Mesenchymal stem cell (in vitro differentiated cells and primary cell): ENCODE measurements around the gene VWCE.
"Not testable (repeated sequence)": the region's sequence is repeated elsewhere in the genome, so short reads cannot be mapped to it uniquely, and the experiment has no call there.

Experiments used
- DNase-seq: peaks from one replicate; pipeline ENCODE4 v3.0.0-alpha.2; 2013
- H2AFZ ChIP-seq: one replicate; pipeline ENCODE4 v1.6.1; 2013; ENCODE audit warnings: low read depth, mild to moderate bottlenecking, control low read depth, inconsistent platforms, low read length, moderate library complexity
- H2AK5ac ChIP-seq: 2 replicates; pipeline ENCODE4 v1.6.1; 2013; ENCODE audit warnings: low read length, moderate library complexity, mild to moderate bottlenecking, inconsistent platforms; ENCODE audit not compliant: severe bottlenecking
- H2BK120ac ChIP-seq: one replicate; pipeline ENCODE4 v1.6.1; 2013; ENCODE audit warnings: low read depth, mild to moderate bottlenecking, inconsistent platforms, low read length, moderate library complexity
- H2BK12ac ChIP-seq, 2 experiments: one replicate each; pipeline ENCODE4 v1.6.1; 2013; ENCODE audit warnings: inconsistent platforms in 2 of 2, low read length in 2 of 2, mild to moderate bottlenecking in 2 of 2, moderate library complexity in 2 of 2, control low read depth in 1 of 2
- H2BK15ac ChIP-seq: one replicate; pipeline ENCODE4 v1.6.1; 2013; ENCODE audit warnings: mild to moderate bottlenecking, low read depth, inconsistent platforms; ENCODE audit not compliant: poor library complexity, severe bottlenecking
- H2BK5ac ChIP-seq: 2 replicates; pipeline ENCODE4 v1.6.1; 2013; ENCODE audit warnings: low read depth, mild to moderate bottlenecking, low read length, control low read depth, inconsistent platforms; ENCODE audit not compliant: poor library complexity, severe bottlenecking
- H3K14ac ChIP-seq, 2 experiments: one replicate each; pipeline ENCODE4 v1.6.1; 2013; ENCODE audit warnings: inconsistent platforms in 2 of 2, low read length in 2 of 2, control low read depth in 1 of 2, mild to moderate bottlenecking in 1 of 2, moderate library complexity in 1 of 2
- H3K18ac ChIP-seq, 2 experiments: one replicate each; pipeline ENCODE4 v1.6.1; 2013; ENCODE audit warnings: inconsistent platforms in 2 of 2, low read length in 2 of 2, control low read depth in 1 of 2, low read depth in 1 of 2, mild to moderate bottlenecking in 1 of 2
- H3K23ac ChIP-seq, 2 experiments: one replicate each; pipeline ENCODE4 v1.6.1; 2013; ENCODE audit warnings: inconsistent platforms in 2 of 2, low read length in 2 of 2, mild to moderate bottlenecking in 2 of 2, moderate library complexity in 2 of 2, control low read depth in 1 of 2
- H3K27ac ChIP-seq: 2 replicates; pipeline ENCODE4 v1.5.1; 2013; ENCODE audit warnings: mild to moderate bottlenecking, moderate library complexity, low read length, control low read depth, inconsistent platforms; ENCODE audit not compliant: poor library complexity, severe bottlenecking
- H3K27me3 ChIP-seq, 2 experiments: 2 replicates each; pipeline versions ENCODE4 v1.6.1 to v1.7.0; 2013; ENCODE audit warnings: low read length in 2 of 2, mild to moderate bottlenecking in 2 of 2, moderate library complexity in 2 of 2, control low read depth in 1 of 2, inconsistent platforms in 1 of 2; ENCODE audit not compliant: control insufficient read depth in 1 of 2, insufficient read depth in 1 of 2
- H3K36me3 ChIP-seq, 2 experiments: 2 replicates each; pipeline versions ENCODE4 v1.6.1 to v1.7.0; 2013; ENCODE audit warnings: low read length in 2 of 2, control low read depth in 1 of 2, inconsistent platforms in 1 of 2, low read depth in 1 of 2, mild to moderate bottlenecking in 1 of 2; ENCODE audit not compliant: insufficient read depth in 2 of 2, control insufficient read depth in 1 of 2
- H3K4ac ChIP-seq, 2 experiments: one replicate each; pipeline ENCODE4 v1.6.1; 2013; ENCODE audit warnings: inconsistent platforms in 2 of 2, low read length in 2 of 2, mild to moderate bottlenecking in 2 of 2, moderate library complexity in 2 of 2, control low read depth in 1 of 2, low read depth in 1 of 2
- H3K4me1 ChIP-seq: 2 replicates; pipeline ENCODE4 v1.6.1; 2013; ENCODE audit warnings: low read depth, low read length, control low read depth; ENCODE audit not compliant: control insufficient read depth, insufficient read depth
- H3K4me2 ChIP-seq: 2 replicates; pipeline ENCODE4 v1.6.1; 2013; ENCODE audit warnings: low read length, mild to moderate bottlenecking, inconsistent platforms; ENCODE audit not compliant: poor library complexity, severe bottlenecking
- H3K4me3 ChIP-seq, 2 experiments: 2 replicates each; pipeline versions ENCODE4 v1.5.1 to v1.7.0; 2013; ENCODE audit warnings: low read length in 2 of 2, mild to moderate bottlenecking in 2 of 2, control low read depth in 1 of 2, low read depth in 1 of 2; ENCODE audit not compliant: insufficient read depth in 1 of 2
- H3K79me1 ChIP-seq: replicated peaks from 2 replicates; pipeline ENCODE4 v1.6.1; 2013; ENCODE audit warnings: mild to moderate bottlenecking, control low read depth, low read length, inconsistent platforms; ENCODE audit not compliant: poor library complexity, severe bottlenecking
- H3K9ac ChIP-seq: 2 replicates; pipeline ENCODE4 v1.7.0; 2013; ENCODE audit warnings: mild to moderate bottlenecking, low read length, moderate library complexity
- H3K9me3 ChIP-seq: 2 replicates; pipeline ENCODE4 v1.7.0; 2013; ENCODE audit warnings: mild to moderate bottlenecking, low read length; ENCODE audit not compliant: control insufficient read depth
- H4K8ac ChIP-seq: one replicate; pipeline ENCODE4 v1.6.1; 2013; ENCODE audit warnings: inconsistent platforms, mild to moderate bottlenecking, low read length, moderate library complexity
- H4K91ac ChIP-seq: one replicate; pipeline ENCODE4 v1.6.1; 2013; ENCODE audit warnings: mild to moderate bottlenecking, low read length, inconsistent platforms
- WGBS: methylation state at CpG from one replicate; pipeline ENCODE4 v1.1.7; 2013; ENCODE audit warnings: mixed read lengths; 5-methylcytosine and 5-hydroxymethylcytosine counted together

The VWCE gene

DNA sequence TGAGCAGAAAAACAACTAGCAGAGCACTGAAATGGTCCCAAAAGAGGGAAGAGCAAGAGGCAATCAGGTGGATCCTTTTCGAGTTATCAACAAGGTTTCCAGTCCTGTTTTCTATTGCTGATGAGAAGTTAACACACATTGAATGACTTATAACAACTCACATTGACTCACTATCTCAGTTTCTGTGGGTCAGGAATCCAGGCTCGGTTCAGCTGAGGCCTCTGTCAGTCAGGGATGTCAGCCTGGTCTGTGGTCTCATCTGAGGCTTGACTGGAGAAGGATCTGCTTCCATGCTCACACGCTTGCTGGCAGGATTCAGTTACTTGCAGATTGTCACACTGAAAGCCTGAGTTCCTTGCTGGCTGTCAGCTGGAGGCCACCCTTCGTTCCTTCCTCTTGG lies 58.0 kb downstream of the VWCE start:
- H3K4ac ChIP-seq, H3K14ac ChIP-seq, H4K91ac ChIP-seq, H3K79me1 ChIP-seq, H3K36me3 ChIP-seq, H3K4me3 ChIP-seq, DNase-seq, H2BK15ac ChIP-seq, H3K9ac ChIP-seq, H2BK12ac ChIP-seq, H3K4me1 ChIP-seq, H2AFZ ChIP-seq, H3K23ac ChIP-seq, H3K18ac ChIP-seq, H3K27ac ChIP-seq, H2AK5ac ChIP-seq, H3K27me3 ChIP-seq, H3K4me2 ChIP-seq, H2BK120ac ChIP-seq, H3K9me3 ChIP-seq, H2BK5ac ChIP-seq, H4K8ac ChIP-seq: not testable (repeated sequence)
- no CpG with 5 or more reads among the region's 4 CpGs for WGBS

DNA sequence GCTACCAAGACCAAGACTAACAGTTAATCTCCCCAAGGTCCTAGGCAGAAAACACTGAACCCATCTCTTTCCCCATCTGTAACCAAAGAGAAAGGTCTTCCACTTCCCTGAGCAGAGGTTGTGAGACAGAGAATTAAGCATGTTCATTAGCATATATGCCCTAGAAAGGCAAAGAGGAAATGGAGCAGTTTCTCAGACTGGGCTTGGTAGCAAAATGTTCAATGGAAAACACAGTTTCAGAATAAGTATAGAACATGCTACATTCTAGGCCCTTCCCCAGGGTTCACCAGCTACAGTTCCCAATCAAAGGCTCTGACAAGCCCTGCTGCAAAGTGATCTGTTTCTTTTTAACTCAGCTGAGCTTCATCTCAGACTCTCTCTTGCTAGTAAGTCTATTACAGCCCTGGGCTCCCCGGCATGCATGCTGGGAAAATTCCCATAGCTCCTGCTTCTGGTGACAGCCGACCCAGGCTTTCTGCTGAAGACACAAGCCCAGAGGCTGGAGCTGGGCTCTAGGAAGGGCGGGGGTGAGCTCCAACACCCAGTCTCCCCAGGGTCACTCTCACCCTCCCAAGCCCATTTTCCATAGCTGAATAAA lies 62.5 kb downstream of the VWCE start:
- H4K91ac ChIP-seq, H2BK5ac ChIP-seq, H3K4ac ChIP-seq, H3K27ac ChIP-seq, H3K4me3 ChIP-seq, H3K79me1 ChIP-seq, H2AFZ ChIP-seq, H3K18ac ChIP-seq, H3K9me3 ChIP-seq, DNase-seq, H3K14ac ChIP-seq, H3K36me3 ChIP-seq, H3K23ac ChIP-seq, H2BK15ac ChIP-seq, H2AK5ac ChIP-seq, H3K4me2 ChIP-seq, H3K4me1 ChIP-seq, H4K8ac ChIP-seq, H3K27me3 ChIP-seq, H2BK12ac ChIP-seq, H3K9ac ChIP-seq, H2BK120ac ChIP-seq: not testable (repeated sequence)
- no CpG with 5 or more reads among the region's 3 CpGs for WGBS

DNA sequence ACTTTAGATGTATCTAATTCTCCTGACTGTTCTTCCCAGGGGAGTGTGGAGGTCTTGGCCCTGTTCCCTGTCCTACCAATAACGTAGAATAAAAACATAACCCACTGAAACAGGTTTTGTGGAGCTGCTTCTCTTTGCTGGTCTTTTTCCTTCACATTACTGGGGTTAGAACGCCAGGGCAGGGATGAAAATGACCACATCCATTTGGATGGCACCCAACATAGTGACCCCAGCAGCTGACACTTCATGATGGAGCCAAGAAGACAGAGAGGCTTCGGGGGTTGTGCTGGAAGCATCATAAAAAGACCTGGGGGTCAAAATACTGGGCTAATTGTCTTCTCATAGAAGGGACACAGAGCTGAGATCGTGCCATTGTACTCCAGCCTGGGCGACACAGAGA lies 63.5 kb downstream of the VWCE start:
- H3K14ac ChIP-seq, H3K23ac ChIP-seq, H4K8ac ChIP-seq, H3K27ac ChIP-seq, H3K4me2 ChIP-seq, H3K4me3 ChIP-seq, H3K36me3 ChIP-seq, H3K4ac ChIP-seq, H2BK12ac ChIP-seq, H2BK15ac ChIP-seq, H2AK5ac ChIP-seq, H2AFZ ChIP-seq, H2BK5ac ChIP-seq, H3K79me1 ChIP-seq, H3K4me1 ChIP-seq, H3K18ac ChIP-seq, H4K91ac ChIP-seq, DNase-seq, H3K9me3 ChIP-seq, H3K9ac ChIP-seq, H2BK120ac ChIP-seq, H3K27me3 ChIP-seq: not testable (repeated sequence)
- WGBS, result no CpG with 5 or more reads among the region's 5 CpGs

DNA sequence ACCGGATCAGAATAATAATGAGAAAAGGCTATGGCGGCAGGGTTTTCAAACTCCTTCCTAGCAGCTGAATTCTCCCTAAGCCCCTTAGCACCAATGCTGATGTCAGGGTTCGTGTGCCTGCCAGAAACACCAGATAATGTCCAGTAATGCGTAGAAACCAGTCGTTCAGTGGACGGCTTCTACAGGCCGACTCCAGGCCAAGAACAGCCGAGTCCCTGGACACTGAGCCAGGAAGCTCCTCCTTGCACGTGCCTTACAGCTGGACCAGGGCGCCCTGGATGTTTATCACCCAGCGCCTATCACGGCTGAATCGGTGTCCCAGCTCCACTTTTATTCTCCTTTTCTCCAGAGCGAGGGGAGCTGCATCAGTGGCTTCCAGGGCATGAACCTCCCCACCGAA lies 64.1 kb downstream of the VWCE start:
- H4K8ac ChIP-seq, H3K4me2 ChIP-seq, H2AK5ac ChIP-seq, H3K18ac ChIP-seq, H3K36me3 ChIP-seq, H3K79me1 ChIP-seq, H2AFZ ChIP-seq, H2BK5ac ChIP-seq, H3K23ac ChIP-seq, H2BK12ac ChIP-seq, H3K27me3 ChIP-seq, H3K9me3 ChIP-seq, H3K4ac ChIP-seq, H2BK120ac ChIP-seq, H3K4me1 ChIP-seq, H4K91ac ChIP-seq, DNase-seq, H3K9ac ChIP-seq, H3K14ac ChIP-seq, H3K4me3 ChIP-seq, H3K27ac ChIP-seq, H2BK15ac ChIP-seq: not testable (repeated sequence)
- no CpG with 5 or more reads among the region's 15 CpGs for WGBS
